Activated CD4-positive, alpha-beta T cell treated with anti-CD3 and anti-CD28 coated beads for 24 hours (primary cell): ENCODE results near the gene EPOP.
A peak's percentile ranks its signal among the peaks of the same experiment; 100 is the strongest.

Experiments
- DNase-seq, 2 donors: peaks; one replicate each; pipeline ENCODE4 v3.0.0-alpha.2; 2020; ENCODE audit warnings: low read depth in 2 of 2

Gene EPOP

DNA sequence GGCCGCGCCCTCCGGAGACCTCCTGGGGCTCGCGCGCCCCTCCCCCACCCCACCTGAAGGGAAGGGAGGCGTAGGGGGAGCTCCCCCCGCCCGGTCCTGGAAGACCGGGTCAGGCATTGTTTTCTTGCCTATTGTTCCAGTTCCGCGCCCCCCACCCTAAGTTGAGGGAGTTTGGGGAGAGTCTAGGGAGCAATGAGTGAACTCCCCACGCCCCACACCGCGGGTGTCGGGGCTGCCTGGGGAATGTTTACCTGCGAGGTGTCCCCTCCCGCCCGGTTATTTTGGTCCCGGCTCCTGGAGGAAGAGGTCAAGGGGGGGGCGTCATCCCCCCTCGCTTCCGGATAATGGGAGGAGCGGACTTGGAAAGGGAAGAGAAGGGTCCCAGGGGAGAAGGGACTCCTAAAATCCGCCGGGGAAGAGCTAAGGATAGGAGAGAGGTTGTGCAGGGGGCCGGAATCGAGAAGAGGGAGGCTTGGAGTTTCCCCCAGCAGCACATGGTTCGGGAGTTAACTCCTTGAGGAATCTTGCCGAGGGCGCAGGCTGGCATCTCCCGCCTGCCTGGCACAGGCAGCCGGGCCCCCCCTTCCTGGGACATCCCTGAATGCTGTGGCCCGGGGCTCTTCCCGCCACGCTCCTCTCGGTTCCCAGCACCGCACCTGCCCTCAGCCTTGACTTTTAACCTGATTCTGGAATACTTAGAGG lies 31.2 kb upstream of the EPOP start:
- no peak for DNase-seq

DNA sequence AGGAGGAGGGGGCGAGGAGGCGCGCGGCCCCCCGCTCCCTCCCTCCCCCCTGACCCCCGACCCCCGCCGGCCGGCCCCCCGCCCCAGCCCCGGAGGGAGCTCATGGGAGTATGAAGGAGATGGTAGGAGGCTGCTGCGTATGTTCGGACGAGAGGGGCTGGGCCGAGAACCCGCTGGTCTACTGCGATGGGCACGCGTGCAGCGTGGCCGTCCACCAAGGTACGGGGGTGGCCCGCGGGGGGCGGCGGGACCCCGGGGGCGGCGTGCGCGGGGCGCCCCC lies 30.7 kb upstream of the EPOP start:
- DNase-seq: no peak

DNA sequence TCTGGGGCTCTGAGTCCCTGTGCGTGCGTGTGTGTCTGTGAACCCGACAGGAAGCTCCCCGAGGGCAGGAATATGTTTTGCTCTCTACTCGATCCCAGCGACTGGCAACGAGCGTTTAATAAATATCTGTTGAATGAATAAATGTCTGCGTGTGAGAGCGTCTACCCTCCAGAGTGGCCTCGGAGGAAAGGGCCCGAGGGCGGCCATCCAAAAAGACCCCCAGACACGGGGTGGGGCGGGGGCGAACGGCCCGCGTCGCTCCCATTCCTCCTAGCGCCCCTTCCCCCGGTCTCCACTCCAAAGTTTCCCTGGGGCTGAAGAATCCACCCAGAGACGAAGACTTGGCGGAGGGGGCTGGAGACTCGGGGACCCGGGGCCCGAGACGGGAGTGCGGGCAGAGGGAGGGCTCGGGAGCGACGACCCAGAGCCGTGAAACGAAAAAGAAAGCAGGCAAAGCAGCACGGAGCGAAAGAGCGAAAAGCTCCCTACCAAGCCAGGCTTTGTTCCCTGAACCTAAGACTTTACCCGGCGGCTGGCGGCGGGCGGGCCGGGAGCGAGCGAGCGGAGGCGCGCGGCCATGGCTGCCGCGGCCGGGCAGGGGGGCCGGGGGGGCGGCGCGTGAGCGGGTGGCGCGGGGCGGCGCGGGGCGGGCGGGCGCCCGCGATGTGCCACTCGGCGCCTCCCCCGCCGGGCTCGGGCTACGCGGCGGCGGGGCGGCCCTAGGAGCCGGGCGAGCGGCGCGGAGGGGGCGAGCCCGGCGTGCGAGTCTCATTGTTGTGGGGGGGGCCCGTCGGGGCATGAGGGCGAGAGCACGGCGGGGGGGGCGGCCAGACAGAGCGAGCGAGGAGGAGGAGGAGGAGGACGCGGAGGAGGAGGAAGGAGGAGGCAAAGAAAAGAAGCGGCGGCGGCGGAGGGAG lies 30.1 kb upstream of the EPOP start, which contains the start of gene MLLT6:
MLLT6 (plus strand) TSS at position 668 of the 917 bp plus-strand sequence. CDS start 360 bp downstream, outside the sequence.
- peak; percentile 61 to 64 for DNase-seq

GRCh38 chr17:38703742-38704605 lies 29.2 kb upstream of the EPOP start:
- DNase-seq: peak; percentile 77 to 90

DNA sequence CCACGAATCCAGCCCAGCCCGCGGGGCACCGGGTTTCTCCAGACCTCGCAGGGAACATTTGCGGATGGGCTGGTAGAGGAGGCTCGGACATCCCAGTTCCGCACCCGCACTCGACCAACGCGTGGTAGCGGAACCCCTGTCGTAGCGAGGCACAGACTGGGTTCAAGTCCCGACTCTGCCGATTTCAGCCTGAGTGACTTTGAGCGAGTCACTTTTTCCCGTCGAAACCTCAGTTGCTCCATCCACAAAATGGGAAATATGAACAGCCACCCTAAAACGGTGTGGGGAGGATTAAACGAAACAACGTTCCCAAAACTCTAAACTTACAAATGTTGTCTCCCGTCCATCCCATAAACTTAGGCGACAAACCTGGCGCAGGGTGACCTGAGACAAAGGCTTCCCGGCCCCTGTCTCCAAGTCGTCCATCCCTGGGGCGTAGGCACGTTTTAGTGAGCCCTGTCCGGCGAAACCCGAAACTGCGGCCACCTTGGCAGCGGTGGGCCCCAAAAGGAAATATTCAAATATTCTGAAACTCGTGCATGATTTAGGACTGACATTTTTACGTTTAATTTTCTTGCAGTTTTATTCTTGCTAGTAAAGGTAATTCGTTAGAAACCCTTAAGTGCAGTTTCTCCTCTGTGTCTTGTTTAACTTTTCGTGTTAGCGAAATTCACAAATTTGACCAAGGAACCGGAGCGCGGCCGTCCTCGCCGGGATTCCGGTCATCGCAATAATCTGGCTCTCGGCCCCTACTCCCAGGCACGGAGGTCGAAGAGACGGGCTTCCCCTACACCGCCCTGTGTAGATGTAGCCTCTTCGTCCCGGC lies 28.4 kb upstream of the EPOP start:
- DNase-seq: peak in 1 of 2 donors; percentile 15

DNA sequence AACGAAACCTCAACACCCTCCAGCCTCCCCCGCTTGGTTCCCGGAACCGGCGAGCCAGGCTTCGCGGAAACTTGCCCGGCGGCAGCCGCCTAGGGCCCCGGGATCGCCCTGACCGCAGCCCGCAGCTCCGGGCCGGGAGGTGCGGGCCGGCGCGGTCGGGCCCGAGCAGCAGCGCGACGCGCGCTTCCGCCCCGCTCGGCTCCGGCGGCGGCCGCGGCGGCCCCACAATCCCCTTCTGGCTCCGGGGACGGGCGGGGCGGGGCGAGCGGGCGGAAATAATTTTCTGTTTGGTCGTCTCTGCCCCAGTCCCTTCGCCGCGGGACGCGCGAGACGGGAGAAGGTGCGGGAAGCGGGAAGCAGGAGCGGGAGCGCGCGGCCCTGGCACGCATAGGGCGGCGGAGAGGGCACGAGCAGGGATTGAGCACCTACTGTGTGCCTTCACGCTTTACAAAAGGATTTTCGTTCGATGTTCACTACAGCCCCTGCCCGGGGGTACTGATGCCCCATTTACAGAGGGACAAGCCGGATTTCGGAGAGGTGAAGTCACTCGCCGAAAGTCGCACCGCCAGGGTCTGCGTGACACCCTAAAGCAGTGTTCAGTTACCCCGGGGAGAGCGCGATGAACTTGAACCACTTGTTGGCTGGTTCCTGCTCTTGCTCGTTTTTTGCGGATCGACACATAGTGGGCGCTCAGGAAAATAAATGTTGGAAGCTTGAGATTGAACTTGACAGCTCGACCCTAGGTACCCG lies 27.6 kb upstream of the EPOP start:
- peak; percentile 64 to 69 for DNase-seq

- peak; percentile 74 to 77 for DNase-seq
Measured at GRCh38 chr17:38701504-38702165, 26.9 kb upstream of the EPOP start.

- DNase-seq: no peak
Measured at GRCh38 chr17:38698760-38699159, 24.0 kb upstream of the EPOP start.

DNA sequence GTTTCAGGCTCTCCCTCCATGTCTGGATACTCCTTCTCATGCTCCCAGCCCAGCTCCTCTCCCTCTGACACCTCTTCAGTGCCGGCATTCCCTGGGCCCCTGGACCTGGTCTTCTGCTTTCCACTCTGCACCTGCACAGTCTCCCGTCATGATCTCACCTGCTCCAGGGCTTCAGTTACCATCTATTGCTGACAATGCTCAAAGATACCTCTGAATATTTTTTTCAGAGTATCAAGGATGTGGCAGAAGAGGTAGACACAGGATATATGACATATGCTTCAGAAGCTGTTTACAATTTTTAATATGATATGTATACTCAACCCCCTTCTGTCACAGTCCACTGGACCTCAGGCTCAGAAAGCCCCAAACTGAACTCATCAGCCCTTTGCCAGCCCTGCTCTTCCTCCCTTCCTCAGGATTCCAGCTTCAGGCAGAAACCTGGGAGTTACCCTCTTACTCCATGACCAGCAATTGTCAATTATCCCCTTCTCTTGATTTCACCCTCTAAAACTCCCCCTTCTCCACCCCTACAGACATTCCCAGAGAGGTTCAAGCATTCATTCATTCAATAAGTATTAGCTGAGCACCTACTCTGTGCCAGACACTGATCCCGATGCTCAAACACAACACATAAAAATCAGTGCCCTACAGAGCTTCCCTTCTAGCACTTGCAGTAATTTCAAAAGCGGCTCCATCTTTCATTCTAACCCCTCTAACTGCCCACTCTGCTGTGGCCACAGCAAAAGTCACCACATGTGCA lies 22.5 kb upstream of the EPOP start:
- DNase-seq: no peak

- no peak for DNase-seq
Measured at GRCh38 chr17:38693700-38694329, 19.1 kb upstream of the EPOP start.

DNA sequence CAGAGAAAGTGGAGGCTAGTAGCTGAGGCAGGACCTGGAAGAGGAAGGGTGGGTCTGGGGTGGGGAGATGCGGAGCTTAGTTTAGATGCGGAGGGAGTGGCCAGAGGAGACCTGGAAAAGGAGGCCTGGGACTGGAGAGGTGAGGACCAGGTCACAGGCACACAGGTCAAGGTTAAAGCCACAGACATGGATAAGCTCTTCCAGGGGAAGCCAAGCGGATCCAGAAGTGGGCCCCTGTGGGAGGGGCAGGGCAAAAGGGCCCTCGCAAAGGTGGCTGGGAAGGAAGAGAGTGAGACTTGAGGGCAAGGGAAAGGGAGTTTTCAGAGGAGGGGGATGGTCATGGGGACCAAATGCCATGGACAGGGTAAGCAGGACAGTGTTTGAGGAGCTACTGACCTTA lies 16.4 kb upstream of the EPOP start:
- DNase-seq: no peak

- DNase-seq: no peak
Measured at GRCh38 chr17:38690386-38690785, 15.6 kb upstream of the EPOP start.

DNA sequence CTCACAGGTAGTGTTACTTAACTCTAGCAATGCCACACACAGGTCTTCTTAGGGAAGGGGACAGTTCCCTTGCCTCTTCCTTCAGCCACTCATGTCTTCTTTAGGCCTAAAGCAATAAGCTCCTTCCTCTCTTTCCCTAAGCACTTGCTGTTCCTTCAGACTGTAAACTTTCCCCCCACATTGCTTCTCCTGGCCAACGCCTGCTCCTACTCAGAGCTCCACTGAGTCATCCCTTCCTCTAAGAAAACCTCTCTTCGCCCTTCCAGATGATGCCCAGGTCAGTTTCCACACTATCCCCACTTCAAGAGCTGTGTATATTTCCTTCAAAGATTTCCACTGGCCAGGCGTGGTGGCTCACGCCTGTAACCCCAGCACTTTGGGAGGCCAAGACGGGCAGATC lies 12.5 kb upstream of the EPOP start:
- no peak for DNase-seq

DNA sequence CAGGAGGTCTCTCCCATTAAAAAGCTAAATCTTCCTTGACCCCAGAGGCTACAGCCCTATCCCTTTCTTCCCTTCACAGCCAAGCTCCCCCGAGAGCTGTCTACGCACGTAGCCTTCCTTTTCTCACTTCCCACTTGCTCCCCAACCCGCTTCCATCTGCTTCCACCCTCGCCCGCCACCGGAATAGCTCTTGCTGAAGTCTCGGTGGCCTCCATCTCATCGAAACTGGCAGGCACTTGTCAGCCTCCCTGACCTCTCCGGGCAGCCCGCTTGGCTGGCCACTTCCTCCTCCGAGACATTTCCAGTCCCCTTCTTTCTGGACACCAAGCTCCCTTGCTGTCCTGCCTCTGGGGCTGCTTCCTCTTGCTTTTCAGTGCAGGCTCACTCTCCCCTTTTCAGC lies 10.7 kb upstream of the EPOP start:
- no peak for DNase-seq

GRCh38 chr17:38681096-38681495 lies 6.3 kb upstream of the EPOP start:
- DNase-seq: no peak

GRCh38 chr17:38677819-38678218 lies 3.1 kb upstream of the EPOP start:
- no peak for DNase-seq

GRCh38 chr17:38676706-38677504 lies 2.1 kb upstream of the EPOP start:
- DNase-seq: peak; percentile 80 to 81
